GM12878 (cell line): Measurements from ENCODE around the gene SRM. TPM values are rescaled to one million over a fixed set of nuclear protein-coding genes. Genes with fewer than 3 reads are reported as not detected.

Source experiments
- BACH1 ChIP-seq: fragments of 450-650 bp; IDR thresholded peaks from 2 replicates; pipeline ENCODE4 v1.6.1; 2017; ENCODE audit warnings: mild to moderate bottlenecking, borderline replicate concordance
- CEBPB ChIP-seq, 2 experiments: fragments of 150-350 bp in 1 of 2; IDR thresholded peaks; 2 replicates each; pipeline ENCODE4 v1.6.1; 2012 to 2014; ENCODE audit warnings: low read depth in 2 of 2, low read length in 2 of 2, borderline replicate concordance in 1 of 2, inconsistent platforms in 1 of 2
- CHD4 ChIP-seq: fragments of 200-600 bp; sonication (generic); IDR thresholded peaks from 2 replicates; pipeline ENCODE4 v1.6.1; 2016; ENCODE audit warnings: mild to moderate bottlenecking
- CREB1 ChIP-seq: IDR thresholded peaks from 2 replicates; pipeline ENCODE4 v1.6.1; 2012; ENCODE audit warnings: low read depth, mild to moderate bottlenecking, inconsistent platforms
- ETV6 ChIP-seq, 2 experiments: fragments of 450-650 bp in 1 of 2; IDR thresholded peaks in 1 of 2; conservative IDR thresholded peaks in 1 of 2; 2 replicates each; pipeline ENCODE4 v1.6.1; 2014; ENCODE audit warnings: antibody characterized with exemption in 1 of 2, borderline replicate concordance in 1 of 2, low read depth in 1 of 2, mild to moderate bottlenecking in 1 of 2, moderate library complexity in 1 of 2
- FOXM1 ChIP-seq: IDR thresholded peaks from 2 replicates; pipeline ENCODE4 v1.6.1; 2012; ENCODE audit warnings: low read depth, mild to moderate bottlenecking, inconsistent platforms, low read length, moderate library complexity
- HCFC1 ChIP-seq: fragments of 150-350 bp; IDR thresholded peaks from 2 replicates; pipeline ENCODE4 v1.6.1; 2014; ENCODE audit warnings: low read length
- IRF3 ChIP-seq: fragments of 450-650 bp; IDR thresholded peaks from 2 replicates; pipeline ENCODE4 v1.6.1; 2014; ENCODE audit warnings: mild to moderate bottlenecking
- MAX ChIP-seq: IDR thresholded peaks from 2 replicates; pipeline ENCODE4 v1.6.1; 2012; ENCODE audit warnings: low read depth, low read length, improper control_type of control experiment
- MLLT1 ChIP-seq: fragments of 450-650 bp; IDR thresholded peaks from 2 replicates; pipeline ENCODE4 v1.6.1; 2016; ENCODE audit warnings: mild to moderate bottlenecking
- NFXL1 ChIP-seq: fragments of 450-650 bp; IDR thresholded peaks from 2 replicates; pipeline ENCODE4 v1.6.1; 2017; ENCODE audit warnings: antibody characterized with exemption, mild to moderate bottlenecking, borderline replicate concordance
- POLR2AphosphoS2 ChIP-seq: IDR thresholded peaks from 2 replicates; pipeline ENCODE4 v1.6.1; 2011; ENCODE audit warnings: low read depth, mild to moderate bottlenecking, low read length, improper control_type of control experiment, moderate library complexity
- POLR2AphosphoS5 ChIP-seq: IDR thresholded peaks from 2 replicates; pipeline ENCODE4 v1.6.1; 2011; ENCODE audit warnings: mild to moderate bottlenecking, low read length, inconsistent platforms
- RAD51 ChIP-seq: fragments of 450-650 bp; IDR thresholded peaks from 2 replicates; pipeline ENCODE4 v1.6.1; 2016; ENCODE audit warnings: moderate library complexity, mild to moderate bottlenecking, inconsistent platforms
- SIX5 ChIP-seq: IDR thresholded peaks from 2 replicates; pipeline ENCODE4 v1.6.1; 2011; ENCODE audit warnings: mild to moderate bottlenecking, low read depth, low read length, moderate library complexity; ENCODE audit not compliant: severe bottlenecking
- STAT1 ChIP-seq: fragments of 450-650 bp; conservative IDR thresholded peaks from 2 replicates; pipeline ENCODE4 v1.6.1; 2014; ENCODE audit warnings: antibody characterized with exemption, mild to moderate bottlenecking
- polyA plus RNA-seq, 11 experiments: library from polyadenylated mRNA; depleted of rRNA in 4 of 11; unstranded in 6 of 11; stranded (reverse) in 5 of 11; fragments of >200 nt; fragmentation: Nextera tagmentation in 4 of 11; fragmentation: Illumina TruSeq in 1 of 11; extraction: Ambion mirVana in 4 of 11; extraction: Trizol in 1 of 11; gene quantifications; 1 replicate in 1 of 11; 2 replicates in 10 of 11; pipeline versions ENCODE4 v1.2.1 to v1.2.3, GENCODE V29; 2011 to 2016; ENCODE audit warnings: inconsistent platforms in 2 of 11, missing spikeins in 2 of 11, low read depth in 1 of 11
- total RNA-seq, 4 experiments: library from RNA; depleted of rRNA in 3 of 4; stranded (reverse); fragments of >200 nt in 3 of 4; fragmentation: Illumina TruSeq in 1 of 4; extraction: Trizol in 1 of 4; gene quantifications; 2 replicates each; pipeline versions ENCODE4 v1.2.1 to v1.2.3, GENCODE V29; 2013 to 2021
- TF ChIP-seq, protein P1 (sequence below): fragments of 450-650 bp; IDR thresholded peaks from 2 replicates; pipeline ENCODE4 v1.6.1; 2017; ENCODE audit warnings: mild to moderate bottlenecking, moderate library complexity
- TF ChIP-seq, protein P2 (sequence below): IDR thresholded peaks from 2 replicates; pipeline ENCODE4 v1.6.1; 2012; ENCODE audit warnings: improper control_type of control experiment, low read depth, low read length; ENCODE audit not compliant: insufficient replicate concordance

The SRM gene
- total and polyA plus RNA-seq, 10 of the 15 experiments (the other 5 are each of a cell fraction or from before 2014, with no cell fraction given), result 16.7 to 255 (median 81.2) TPM

DNA sequence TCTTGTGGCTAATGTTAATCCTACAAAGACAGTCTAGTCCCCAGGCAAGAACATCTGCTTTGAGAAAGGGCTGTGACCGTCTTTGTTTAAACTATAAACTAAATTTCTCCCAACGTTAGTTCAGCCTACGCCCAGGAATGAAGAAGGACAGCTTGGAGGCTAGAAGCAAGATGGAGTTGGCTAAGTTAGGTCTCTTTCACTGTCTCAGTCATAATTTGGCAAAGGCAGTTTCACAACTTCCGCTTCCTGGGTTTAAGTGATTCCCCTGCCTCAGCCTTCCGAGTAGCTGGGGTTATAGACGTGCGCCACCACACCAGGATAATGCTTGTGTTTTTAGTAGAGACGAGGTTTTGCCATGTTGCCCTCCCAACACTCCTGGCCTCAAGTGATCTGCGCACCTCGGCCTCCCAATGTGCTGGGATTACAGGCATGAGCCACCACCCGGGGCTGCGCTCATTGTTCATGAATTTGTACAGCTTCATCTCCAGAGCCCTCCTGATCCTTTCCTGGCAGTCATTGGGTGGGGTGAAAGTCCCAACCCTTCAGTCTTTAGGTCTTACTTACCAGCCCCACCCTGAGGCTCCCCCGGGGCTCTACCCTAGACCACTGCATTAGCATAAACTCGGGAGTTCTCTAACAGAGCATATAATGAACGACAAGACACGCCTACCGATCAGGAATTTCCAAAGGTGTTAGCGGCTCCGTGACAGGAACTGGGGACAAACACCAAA is 7.9 kb downstream of the SRM start (continued):
- no peak for TF ChIP-seq MAX
- TF ChIP-seq RAD51, result no peak
- no peak for TF ChIP-seq STAT1
- TF ChIP-seq POLR2AphosphoS5, result no peak
- TF ChIP-seq SIX5, result no peak
- TF ChIP-seq ETV6 (conservative IDR thresholded peaks at IDR 0.05 in 1 of 2, IDR thresholded peaks at IDR 0.05 in 1 of 2; ENCODE audit: borderline replicate concordance in 1 of 2, low read depth in 1 of 2), result no peak
- TF ChIP-seq BACH1, result no peak
- TF ChIP-seq CREB1, result no peak
- TF ChIP-seq FOXM1, result no peak
- no peak for TF ChIP-seq IRF3
- TF ChIP-seq, protein P1, sequence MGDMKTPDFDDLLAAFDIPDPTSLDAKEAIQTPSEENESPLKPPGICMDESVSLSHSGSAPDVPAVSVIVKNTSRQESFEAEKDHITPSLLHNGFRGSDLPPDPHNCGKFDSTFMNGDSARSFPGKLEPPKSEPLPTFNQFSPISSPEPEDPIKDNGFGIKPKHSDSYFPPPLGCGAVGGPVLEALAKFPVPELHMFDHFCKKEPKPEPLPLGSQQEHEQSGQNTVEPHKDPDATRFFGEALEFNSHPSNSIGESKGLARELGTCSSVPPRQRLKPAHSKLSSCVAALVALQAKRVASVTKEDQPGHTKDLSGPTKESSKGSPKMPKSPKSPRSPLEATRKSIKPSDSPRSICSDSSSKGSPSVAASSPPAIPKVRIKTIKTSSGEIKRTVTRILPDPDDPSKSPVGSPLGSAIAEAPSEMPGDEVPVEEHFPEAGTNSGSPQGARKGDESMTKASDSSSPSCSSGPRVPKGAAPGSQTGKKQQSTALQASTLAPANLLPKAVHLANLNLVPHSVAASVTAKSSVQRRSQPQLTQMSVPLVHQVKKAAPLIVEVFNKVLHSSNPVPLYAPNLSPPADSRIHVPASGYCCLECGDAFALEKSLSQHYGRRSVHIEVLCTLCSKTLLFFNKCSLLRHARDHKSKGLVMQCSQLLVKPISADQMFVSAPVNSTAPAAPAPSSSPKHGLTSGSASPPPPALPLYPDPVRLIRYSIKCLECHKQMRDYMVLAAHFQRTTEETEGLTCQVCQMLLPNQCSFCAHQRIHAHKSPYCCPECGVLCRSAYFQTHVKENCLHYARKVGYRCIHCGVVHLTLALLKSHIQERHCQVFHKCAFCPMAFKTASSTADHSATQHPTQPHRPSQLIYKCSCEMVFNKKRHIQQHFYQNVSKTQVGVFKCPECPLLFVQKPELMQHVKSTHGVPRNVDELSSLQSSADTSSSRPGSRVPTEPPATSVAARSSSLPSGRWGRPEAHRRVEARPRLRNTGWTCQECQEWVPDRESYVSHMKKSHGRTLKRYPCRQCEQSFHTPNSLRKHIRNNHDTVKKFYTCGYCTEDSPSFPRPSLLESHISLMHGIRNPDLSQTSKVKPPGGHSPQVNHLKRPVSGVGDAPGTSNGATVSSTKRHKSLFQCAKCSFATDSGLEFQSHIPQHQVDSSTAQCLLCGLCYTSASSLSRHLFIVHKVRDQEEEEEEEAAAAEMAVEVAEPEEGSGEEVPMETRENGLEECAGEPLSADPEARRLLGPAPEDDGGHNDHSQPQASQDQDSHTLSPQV, result no peak
- no peak for TF ChIP-seq CHD4
- TF ChIP-seq NFXL1, result no peak
- no peak for TF ChIP-seq MLLT1
- no peak for TF ChIP-seq POLR2AphosphoS2
- TF ChIP-seq CEBPB (IDR thresholded peaks at IDR 0.05; ENCODE audit: borderline replicate concordance in 1 of 2, low read depth in 2 of 2, low read length in 2 of 2), result no peak
- TF ChIP-seq HCFC1, result no peak
- TF ChIP-seq, protein P2, sequence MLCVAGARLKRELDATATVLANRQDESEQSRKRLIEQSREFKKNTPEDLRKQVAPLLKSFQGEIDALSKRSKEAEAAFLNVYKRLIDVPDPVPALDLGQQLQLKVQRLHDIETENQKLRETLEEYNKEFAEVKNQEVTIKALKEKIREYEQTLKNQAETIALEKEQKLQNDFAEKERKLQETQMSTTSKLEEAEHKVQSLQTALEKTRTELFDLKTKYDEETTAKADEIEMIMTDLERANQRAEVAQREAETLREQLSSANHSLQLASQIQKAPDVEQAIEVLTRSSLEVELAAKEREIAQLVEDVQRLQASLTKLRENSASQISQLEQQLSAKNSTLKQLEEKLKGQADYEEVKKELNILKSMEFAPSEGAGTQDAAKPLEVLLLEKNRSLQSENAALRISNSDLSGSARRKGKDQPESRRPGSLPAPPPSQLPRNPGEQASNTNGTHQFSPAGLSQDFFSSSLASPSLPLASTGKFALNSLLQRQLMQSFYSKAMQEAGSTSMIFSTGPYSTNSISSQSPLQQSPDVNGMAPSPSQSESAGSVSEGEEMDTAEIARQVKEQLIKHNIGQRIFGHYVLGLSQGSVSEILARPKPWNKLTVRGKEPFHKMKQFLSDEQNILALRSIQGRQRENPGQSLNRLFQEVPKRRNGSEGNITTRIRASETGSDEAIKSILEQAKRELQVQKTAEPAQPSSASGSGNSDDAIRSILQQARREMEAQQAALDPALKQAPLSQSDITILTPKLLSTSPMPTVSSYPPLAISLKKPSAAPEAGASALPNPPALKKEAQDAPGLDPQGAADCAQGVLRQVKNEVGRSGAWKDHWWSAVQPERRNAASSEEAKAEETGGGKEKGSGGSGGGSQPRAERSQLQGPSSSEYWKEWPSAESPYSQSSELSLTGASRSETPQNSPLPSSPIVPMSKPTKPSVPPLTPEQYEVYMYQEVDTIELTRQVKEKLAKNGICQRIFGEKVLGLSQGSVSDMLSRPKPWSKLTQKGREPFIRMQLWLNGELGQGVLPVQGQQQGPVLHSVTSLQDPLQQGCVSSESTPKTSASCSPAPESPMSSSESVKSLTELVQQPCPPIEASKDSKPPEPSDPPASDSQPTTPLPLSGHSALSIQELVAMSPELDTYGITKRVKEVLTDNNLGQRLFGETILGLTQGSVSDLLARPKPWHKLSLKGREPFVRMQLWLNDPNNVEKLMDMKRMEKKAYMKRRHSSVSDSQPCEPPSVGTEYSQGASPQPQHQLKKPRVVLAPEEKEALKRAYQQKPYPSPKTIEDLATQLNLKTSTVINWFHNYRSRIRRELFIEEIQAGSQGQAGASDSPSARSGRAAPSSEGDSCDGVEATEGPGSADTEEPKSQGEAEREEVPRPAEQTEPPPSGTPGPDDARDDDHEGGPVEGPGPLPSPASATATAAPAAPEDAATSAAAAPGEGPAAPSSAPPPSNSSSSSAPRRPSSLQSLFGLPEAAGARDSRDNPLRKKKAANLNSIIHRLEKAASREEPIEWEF, result no peak
